Adrenal gland (tissue), 5 donors: ENCODE results near the gene IKZF3.

Source experiments
- POLR2A ChIP-seq, 2 donors: fragments of 450-650 bp; IDR thresholded peaks; one replicate each; pipeline ENCODE4 v1.6.1; 2017; ENCODE audit warnings: antibody characterized with exemption in 2 of 2, mild to moderate bottlenecking in 2 of 2, moderate library complexity in 1 of 2
- TF ChIP-seq, protein P1 (sequence below), 6 experiments: fragments of 450-650 bp in 4 of 6; fragments of 200-600 bp in 2 of 6; sonication (generic) in 1 of 6; IDR thresholded peaks; 1 replicate in 5 of 6; 2 replicates in 1 of 6; pipeline versions ENCODE4 v1.5.1 to v1.8.0; 2016 to 2021; ENCODE audit warnings: antibody characterized with exemption in 6 of 6, mild to moderate bottlenecking in 2 of 6, moderate library complexity in 1 of 6
- donor health status: DM: no; HTN: no; CAD: no.

DNA sequence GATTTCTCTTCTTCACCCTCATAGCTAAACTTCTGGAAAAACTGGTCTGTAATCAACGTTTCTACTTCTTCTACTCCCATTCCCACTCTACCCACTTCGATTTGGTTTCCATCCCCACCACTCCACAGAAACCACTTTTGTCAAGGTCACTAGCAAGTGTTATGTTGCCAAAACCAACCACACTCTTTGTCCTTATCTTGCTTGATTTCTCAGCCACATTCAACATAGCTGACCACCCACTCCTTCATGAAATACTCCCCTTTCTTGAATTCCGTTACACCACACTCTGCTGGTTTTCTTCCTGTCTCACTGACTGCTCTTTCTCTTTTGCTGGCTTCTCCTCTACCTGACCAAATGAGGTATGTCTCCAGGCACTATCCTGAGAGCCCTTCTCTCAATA, 11.9 kb downstream of the IKZF3 start:
- TF ChIP-seq, protein P1, sequence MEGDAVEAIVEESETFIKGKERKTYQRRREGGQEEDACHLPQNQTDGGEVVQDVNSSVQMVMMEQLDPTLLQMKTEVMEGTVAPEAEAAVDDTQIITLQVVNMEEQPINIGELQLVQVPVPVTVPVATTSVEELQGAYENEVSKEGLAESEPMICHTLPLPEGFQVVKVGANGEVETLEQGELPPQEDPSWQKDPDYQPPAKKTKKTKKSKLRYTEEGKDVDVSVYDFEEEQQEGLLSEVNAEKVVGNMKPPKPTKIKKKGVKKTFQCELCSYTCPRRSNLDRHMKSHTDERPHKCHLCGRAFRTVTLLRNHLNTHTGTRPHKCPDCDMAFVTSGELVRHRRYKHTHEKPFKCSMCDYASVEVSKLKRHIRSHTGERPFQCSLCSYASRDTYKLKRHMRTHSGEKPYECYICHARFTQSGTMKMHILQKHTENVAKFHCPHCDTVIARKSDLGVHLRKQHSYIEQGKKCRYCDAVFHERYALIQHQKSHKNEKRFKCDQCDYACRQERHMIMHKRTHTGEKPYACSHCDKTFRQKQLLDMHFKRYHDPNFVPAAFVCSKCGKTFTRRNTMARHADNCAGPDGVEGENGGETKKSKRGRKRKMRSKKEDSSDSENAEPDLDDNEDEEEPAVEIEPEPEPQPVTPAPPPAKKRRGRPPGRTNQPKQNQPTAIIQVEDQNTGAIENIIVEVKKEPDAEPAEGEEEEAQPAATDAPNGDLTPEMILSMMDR (IDR thresholded peaks at IDR 0.05), result no peak
- TF ChIP-seq POLR2A (IDR thresholded peaks at IDR 0.05), result no peak
